Measurements from ENCODE around the gene OPA1.

OPA1 gene

DNA sequence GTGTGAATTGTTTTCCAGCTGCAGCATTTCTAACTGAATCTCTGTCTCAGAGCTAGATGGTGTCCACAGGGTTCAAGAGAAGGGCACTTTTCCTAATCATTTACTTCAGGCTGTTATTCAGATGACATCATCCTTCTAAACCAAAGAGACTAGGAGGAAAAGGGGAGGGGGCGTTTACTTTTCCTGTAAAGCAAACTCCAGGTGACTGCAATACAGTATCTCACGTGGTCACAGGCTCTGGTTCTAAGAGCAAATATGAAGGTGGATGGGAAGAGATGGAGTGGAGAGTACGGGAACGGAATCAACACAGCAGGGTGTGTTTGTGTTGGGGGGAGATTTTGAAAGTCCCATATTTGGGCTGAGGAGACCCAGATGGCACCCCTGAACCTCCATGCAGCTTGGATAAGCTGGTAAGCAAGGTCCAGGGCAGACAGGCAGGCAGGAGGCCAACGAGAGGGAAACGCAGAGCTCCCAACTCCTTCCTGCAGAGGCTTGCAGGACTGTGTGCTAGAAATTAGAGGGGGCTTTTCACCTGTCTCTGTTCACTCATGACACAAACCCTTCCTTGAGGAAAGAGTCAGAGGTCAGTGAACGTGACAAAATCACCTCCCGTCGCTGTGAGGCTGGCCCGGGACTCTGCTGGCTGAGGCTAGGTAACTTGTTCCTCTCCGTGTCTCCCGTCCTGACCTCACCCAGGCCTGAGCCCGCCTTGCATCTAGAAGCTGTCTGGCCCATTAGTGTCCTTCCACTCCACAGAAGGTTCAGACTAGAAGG is 151.2 kb downstream of the OPA1 start:
- DNase-seq = peak; percentile 91

DNA sequence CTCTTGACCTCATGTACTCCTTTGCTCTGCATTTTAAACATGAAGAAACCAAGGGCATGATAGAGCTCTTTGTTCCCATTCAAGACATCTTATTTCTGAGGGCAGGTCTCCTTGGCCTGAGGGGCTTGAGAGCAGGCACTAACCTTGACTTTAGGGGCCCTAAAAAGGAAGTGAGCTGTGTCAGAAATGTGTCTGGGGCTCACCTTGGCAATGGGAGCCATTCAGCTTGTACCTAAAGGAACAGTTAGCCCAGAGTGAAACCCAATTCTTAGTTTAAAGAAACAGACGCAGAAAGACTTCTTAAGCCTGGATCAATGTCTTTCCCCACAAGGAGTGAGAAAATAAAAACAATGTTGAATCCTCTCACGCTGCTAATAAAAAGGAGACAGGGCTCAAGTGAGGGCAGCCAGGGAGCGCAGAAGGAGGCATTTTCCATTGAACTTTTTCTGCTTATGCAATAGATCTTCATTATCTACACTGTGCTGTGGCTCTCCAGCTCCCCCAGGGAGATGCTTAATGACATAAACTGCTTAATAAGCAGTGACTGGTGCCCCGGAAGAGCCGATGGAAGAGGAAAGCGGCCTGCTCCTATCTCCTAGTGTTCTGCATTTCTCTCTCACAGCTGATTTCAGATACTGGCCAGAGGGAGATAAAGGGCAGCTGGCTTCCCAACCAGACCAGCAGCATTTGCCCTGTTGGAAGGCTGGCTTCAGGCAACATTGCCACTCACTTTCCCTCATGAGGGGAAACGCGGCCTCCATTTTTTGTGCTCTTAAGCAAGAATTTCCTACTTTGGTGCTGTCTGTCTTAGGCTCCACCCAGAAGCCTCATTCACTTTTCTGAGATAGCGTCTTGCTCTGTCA is 152.0 kb downstream of the OPA1 start:
- no peak for DNase-seq

DNA sequence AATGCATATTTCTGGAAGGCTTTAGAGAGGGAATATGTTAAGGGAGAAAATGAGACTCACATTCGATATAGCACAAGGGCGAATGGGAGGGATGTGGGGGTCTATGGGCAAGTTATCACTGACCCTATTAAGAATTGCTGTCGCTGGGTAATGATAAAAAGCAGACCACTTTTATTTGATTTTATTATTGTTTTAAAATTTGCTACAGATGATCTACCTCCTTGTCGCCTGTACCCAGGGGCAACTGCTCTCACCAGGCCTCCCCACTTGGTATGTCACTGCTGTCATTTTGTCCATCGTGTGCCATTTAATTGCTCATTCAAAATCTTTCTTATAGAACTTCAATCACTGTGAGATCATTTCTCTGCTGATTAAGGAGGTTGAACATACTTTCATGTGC is 153.8 kb downstream of the OPA1 start:
- no peak for DNase-seq

All from SHP77 treated with DMSO at 0.1 percent for 48 hours (cell line).